Breast epithelium (tissue), 3 donors: ENCODE results near the gene MYO1C.

Experiments
- POLR2A ChIP-seq: fragments of 450-650 bp; IDR thresholded peaks from one replicate; pipeline ENCODE4 v1.6.1; 2016; ENCODE audit warnings: antibody characterized with exemption, mild to moderate bottlenecking, moderate library complexity
- POLR2AphosphoS5 ChIP-seq, 3 donors: sonication (generic); formaldehyde crosslinking; IDR thresholded peaks; one replicate each; pipeline ENCODE4 v1.6.1; 2017; ENCODE audit warnings: antibody characterized with exemption in 3 of 3
- TF ChIP-seq, protein P1 (sequence below), 3 donors: fragments of 450-650 bp; IDR thresholded peaks; one replicate each; pipeline ENCODE4 v1.5.1; 2016 to 2017; ENCODE audit warnings: antibody characterized with exemption in 3 of 3, mild to moderate bottlenecking in 3 of 3, moderate library complexity in 3 of 3

DNA sequence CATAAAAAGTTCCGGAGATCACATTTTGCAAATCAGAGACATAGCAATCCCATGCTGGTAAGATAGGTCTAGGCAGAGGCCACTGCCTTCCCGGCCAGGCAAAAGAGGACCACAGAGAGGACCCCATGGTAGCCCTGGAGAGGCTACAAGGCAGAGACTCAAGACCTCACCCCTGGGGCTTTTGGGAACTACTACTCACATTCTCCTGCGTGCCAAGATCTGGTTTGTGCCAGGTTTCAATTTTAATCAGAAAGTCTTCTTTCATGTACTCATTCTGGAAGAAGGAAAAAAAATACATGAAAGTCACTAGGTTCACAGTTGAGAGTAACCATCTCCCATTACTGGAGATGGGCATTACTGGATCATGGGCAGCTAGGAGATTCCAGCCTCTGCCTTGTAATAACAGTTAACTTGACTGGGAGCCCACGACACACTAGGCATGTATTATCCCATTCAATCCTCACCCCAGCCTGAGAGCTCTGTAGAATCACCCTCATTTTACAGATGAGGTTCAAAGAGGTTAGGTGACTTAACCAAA lies 49.0 kb upstream of the MYO1C start:
- TF ChIP-seq POLR2A (no peak), POLR2AphosphoS5 (IDR thresholded peaks at IDR 0.05) (no peak)
- TF ChIP-seq, protein P1, sequence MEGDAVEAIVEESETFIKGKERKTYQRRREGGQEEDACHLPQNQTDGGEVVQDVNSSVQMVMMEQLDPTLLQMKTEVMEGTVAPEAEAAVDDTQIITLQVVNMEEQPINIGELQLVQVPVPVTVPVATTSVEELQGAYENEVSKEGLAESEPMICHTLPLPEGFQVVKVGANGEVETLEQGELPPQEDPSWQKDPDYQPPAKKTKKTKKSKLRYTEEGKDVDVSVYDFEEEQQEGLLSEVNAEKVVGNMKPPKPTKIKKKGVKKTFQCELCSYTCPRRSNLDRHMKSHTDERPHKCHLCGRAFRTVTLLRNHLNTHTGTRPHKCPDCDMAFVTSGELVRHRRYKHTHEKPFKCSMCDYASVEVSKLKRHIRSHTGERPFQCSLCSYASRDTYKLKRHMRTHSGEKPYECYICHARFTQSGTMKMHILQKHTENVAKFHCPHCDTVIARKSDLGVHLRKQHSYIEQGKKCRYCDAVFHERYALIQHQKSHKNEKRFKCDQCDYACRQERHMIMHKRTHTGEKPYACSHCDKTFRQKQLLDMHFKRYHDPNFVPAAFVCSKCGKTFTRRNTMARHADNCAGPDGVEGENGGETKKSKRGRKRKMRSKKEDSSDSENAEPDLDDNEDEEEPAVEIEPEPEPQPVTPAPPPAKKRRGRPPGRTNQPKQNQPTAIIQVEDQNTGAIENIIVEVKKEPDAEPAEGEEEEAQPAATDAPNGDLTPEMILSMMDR (IDR thresholded peaks at IDR 0.05), result no peak
